Measurements from ENCODE around the gene THBD.
A peak's percentile ranks its signal among the peaks of the same experiment; 100 is the strongest.

The THBD gene, protein sequence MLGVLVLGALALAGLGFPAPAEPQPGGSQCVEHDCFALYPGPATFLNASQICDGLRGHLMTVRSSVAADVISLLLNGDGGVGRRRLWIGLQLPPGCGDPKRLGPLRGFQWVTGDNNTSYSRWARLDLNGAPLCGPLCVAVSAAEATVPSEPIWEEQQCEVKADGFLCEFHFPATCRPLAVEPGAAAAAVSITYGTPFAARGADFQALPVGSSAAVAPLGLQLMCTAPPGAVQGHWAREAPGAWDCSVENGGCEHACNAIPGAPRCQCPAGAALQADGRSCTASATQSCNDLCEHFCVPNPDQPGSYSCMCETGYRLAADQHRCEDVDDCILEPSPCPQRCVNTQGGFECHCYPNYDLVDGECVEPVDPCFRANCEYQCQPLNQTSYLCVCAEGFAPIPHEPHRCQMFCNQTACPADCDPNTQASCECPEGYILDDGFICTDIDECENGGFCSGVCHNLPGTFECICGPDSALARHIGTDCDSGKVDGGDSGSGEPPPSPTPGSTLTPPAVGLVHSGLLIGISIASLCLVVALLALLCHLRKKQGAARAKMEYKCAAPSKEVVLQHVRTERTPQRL

DNA sequence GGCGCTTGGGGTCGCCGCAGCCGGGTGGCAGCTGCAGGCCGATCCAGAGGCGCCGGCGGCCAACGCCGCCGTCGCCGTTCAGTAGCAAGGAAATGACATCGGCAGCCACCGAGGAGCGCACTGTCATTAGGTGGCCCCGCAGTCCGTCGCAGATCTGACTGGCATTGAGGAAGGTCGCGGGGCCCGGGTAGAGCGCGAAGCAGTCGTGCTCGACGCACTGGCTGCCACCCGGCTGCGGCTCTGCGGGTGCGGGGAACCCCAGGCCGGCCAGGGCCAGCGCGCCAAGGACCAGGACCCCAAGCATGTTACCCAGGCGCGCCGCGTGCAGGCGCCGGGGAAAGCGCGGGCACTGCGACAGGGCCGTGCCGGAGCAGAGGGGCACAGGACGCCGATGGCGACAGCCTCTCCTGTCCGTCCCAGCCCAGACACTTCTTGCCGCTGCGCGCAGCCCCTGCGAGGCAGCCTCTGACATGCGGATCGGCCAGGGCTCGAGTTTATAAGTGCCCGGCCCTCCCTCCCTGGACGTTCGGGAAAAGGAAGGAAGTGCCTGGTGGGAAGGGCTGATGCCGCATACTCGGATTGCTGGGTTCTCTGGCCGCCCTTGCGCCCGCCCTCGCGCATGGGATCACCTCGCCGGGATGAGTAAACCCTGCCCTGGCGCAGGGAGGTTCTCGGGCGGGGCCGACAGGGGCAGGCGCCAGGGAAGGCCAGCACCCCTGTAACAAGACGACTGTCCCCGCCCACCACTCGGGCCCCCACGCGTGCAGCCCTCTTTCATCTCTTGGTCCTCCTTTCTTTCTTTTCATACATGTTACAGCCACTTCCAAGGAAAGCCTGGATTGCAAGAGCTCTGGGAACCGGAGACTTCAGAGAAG is at the start of gene THBD:
Gene THBD, minus strand, starts transcription at position 472 of the 875 bp plus-strand sequence. Its CDS starts 168 bp downstream, at position 304.
- no peak for DNase-seq

- no peak for DNase-seq
Observed at GRCh38 chr20:23097636-23098580, 48.4 kb upstream of the THBD start.

DNA sequence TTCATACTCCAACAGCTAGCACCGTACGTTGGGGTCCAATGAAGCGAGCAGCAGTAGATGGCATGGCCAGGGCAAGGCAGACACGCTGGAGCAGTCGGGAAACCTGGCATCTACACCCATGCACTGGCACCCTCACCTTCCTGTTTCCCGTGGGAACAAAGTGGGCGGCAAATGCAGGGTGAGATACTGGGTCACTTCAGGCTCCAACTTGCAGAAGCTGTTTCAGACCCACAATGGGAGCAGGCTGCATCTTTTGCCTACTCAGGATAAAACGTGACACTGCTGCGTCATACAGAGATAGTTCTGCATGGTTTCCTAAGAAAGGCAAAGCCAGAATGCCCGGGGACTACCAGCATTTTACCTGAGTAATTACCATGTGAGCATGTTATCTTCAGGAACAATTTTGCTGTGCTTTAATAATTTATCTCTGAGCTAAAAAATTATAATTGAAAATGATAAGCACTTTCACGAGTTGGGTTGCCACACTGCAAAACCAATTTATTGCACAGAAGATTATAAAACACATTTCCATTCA is 47.6 kb upstream of the THBD start:
- no peak for DNase-seq

- DNase-seq = no peak
Observed at GRCh38 chr20:23096097-23096496, 46.6 kb upstream of the THBD start.

- DNase-seq = no peak
Observed at GRCh38 chr20:23095499-23095898, 46.0 kb upstream of the THBD start.

- no peak for DNase-seq
Observed at GRCh38 chr20:23094927-23095326, 45.5 kb upstream of the THBD start.

DNA sequence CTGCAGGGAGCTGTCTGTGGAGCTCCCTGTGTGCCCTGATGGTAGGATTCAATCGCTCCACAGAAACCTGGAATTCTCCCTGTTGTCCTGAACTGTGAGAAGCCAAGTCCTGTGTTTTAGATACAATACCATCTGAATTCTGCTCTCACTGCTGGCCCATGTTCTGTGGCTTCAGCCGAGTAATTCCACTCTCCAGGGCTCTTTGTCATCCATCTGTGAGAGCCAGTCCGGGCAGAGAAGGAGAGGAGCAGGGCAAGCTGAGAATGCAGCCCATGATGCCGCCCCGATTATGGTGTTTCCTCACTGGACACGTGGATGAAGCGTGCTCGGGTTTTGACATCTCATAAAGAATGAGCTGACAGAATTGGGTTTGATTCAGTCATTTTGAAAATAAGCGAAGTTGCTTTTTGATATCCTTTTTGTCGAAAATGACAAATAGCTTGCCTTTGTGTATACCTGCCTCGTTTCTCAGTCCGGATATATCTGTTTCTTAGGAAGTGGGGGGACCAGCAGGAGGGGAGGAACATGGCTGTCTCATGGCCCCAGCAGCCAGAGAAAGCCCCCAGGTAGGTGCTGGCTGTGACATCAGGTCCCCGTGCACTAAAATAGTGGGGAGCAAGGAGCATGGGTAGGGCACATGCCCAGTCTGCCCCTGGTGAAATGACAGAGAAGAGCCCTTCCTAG is 44.9 kb upstream of the THBD start:
- DNase-seq = no peak

DNA sequence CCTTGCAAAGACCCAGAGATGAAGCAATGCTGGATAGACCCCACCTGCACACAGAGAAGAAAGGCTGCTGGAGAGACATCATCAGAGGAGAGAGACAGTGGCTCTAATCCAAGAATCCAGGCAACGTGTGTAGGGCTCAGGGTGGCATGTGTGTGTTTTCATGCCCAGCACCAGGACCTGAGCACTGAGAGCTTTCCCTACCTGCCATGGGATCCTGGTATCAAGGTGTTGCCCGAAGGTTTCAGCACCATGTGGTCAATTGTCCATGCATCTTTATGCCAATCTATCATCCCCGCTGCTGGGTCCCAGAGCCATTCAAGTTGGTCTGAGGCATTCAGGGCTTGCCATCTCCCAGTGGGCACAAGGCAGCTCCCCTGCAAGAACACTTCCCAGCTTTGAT is 44.1 kb upstream of the THBD start:
- DNase-seq = no peak

DNA sequence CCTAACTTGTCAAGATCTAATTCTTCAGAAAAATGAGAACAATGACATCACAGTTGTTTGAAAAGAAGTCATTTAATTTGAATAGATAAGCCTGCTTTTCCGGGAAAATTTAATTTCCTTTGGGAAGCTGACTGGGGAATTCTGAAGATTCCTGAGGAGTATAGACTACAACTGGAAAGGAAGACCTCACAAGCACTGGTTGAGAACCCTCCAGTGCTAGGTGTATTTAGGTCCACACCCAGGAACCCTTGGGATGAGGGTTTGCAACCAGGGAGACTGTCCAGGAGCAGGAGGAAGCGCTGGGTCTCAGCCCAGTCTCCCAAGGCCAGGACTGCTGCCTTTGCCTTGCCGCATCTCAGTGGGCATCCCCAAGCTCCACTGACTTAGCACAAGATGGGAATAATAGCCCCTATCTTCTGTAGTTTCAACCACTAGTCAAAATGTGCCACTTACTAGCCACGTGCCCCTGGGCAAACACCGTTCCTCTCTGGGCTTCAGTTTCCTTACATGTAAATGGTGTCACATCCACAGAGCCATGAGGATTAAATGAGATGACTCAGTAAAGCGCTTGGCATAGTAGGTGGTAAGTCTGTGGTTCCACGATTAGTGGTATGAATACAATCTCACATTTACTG is 43.5 kb upstream of the THBD start:
- no peak for DNase-seq

DNA sequence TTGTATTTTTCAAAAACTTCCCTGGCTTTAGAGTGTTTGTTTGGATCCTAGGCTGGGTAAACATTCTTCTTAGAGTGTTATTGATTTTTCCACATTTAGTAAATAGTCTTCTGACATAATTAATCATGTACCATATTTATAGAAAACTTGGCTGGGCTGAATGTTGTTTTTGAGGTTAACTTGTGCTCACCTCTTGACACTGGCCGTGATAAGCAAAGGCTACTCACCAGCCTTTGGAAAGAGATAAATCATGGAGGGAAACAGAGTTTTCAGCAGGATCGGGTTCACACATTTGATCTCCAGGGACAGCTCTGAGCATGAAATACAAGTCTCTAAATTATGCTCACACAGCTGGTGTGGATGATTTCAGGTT is 42.9 kb upstream of the THBD start:
- no peak for DNase-seq

- DNase-seq = no peak
Observed at GRCh38 chr20:23091721-23092383, 42.4 kb upstream of the THBD start.

DNA sequence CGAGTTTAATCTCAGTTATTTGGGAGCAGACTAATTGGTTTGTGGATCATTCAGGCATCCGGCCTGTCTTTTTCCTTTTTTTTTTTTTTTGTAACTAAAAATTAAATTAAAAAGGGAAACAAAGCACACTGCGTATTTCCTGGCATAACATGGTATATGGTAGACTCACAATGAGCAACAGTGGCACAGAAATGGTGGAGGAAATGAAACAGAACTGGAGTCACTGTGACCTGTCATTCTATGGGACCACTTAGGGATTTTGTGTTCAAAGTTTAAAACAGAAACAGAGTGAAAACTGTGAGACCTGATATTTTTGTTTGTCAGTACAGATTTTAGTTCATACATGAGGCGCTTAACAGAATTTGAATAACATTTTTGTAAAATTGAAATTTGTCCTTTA is 41.4 kb upstream of the THBD start:
- no peak for DNase-seq

- no peak for DNase-seq
Observed at GRCh38 chr20:23090147-23090546, 40.7 kb upstream of the THBD start.

DNA sequence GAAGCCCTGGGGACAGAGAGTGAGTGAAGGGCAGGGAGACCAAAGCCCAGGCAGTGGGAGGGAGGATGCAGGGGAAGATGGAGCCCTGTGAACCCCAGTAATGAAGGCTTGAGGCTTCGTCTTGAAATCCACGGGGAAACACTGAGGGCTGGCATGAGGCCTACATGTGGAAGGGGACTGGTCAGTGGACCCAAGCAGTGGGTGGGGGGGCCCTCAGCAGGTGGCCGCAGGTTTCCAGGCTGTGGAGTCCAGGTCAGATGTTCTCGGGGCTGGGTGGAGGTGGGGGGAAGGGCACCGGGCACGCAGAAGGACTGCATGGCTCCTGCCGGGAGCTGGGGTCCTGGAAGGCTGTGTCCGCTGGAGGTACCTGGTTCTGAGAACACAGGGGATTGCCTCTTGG is 39.4 kb upstream of the THBD start:
- no peak for DNase-seq

- peak; percentile 2 for DNase-seq
Observed at GRCh38 chr20:23087587-23088251, 38.2 kb upstream of the THBD start.

- peak; percentile 14 for DNase-seq
Observed at GRCh38 chr20:23086931-23087411, 37.5 kb upstream of the THBD start.

- peak; percentile 28 for DNase-seq
Observed at GRCh38 chr20:23086056-23086566, 36.6 kb upstream of the THBD start, which contains the start of gene CD93. Gene CD93, minus strand, starts transcription at chr20:23086324. Its CDS starts 132 bp downstream, at chr20:23086192.

DNA sequence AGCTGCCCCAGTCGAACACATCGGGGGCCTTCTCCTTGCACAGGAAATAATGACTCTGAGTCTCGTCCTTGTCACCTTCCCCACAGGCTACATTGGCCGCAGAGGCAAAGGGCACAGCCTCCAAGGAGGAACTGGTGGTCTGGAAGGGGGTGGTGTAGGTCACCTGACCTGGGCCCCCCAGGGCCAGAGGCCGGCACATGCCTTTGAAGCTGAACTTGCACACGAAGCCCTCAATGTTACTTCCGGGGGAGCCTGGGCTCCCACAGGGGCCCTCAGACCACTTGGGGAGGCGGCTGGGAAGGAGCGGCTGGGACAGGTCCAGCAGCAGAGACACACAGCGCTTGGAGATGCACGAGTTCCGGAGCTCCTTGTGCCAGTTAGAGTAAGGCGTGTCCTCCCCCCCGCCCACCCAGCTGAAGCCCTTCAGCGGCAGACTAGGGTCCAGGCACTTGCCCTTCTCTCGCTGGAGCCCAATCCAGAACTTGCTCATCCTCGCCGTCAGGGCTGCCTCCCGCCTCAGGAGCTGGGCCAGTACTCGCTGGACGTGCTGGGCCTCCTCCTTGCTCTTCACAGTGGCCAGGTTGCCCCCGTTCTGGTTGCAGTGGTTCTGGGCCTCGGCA is 36.1 kb upstream of the THBD start:
- DNase-seq = no peak

DNA sequence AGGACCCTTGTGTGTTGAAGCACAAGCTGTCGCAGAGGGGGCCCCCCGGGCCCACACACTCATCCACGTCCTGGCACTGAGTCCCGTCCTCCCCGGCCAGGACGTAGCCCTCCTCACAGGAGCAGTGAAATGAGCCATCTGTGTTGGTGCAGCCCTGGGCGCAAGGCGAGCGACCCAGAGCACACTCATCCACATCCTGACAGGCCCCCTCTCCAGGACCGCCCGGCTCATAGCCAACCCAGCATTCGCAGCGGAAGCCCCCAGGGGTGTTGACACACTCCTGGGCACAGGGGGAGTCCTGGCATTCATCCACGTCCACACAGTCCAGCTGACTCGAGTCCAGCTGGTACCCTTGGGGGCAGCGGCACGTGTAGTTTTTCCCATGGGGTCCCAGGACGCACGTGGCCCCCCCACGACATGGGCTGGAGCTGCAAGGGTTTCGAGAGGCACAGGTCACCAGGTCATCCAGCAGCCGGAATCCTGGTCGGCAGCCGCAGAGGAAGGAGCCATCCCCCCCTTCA is 35.4 kb upstream of the THBD start:
- DNase-seq = no peak

All from CD4-positive, alpha-beta T cell treated with Interleukin-17A for 1 hour (primary cell).